GM19452 (cell line): Measurements from ENCODE around the gene ATF6B.

Experiments used
- ATAC-seq: cut with Tn5 transposase; IDR thresholded peaks from one replicate; pipeline ENCODE4 v1.9.1; 2021; ENCODE audit not compliant: unreplicated experiment

ATF6B gene

DNA sequence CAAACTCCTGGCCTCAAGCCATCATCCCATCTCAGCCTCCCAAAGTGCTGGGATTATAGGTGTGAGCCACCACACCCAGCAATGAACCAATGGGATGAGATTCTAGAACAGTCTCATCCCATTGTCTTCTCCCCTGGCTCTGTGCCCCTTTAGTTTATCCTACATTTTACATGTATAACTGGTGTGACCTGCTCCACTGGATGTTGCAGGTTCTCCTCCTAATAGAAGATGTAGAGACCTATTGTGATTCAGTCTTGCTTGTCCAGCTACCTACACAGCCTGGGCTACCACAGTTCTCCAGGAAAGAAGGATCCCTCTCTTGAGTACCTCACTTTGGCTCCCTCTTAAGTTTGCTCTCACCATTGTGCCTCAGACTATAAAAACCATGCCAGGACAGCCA, 4.1 kb upstream of the ATF6B start:
- no peak for ATAC-seq

DNA sequence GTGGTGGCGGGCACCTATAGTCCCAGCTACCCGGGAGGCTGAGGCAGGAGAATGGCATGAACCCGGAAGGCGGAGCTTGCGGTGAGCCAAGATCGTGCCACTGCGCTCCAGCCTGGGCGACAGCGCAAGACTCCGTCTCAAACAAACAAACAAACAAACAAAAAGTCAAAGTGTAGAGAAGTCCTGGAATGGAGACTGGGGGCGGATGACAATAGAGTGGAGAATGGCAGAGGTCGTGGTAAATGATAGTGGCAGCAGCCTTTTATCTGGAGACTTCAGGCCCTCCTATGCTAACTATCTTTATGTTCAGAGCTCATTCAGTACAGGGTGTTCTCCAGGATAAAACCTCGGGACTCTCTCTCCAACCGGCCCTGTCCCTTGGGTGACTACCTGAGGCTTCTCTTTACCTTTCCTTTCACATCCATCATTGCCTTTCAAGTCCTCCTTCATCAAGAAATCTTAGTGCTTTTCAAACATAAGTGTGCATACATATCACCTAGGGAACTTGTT, 3.4 kb upstream of the ATF6B start:
- ATAC-seq, result no peak

DNA sequence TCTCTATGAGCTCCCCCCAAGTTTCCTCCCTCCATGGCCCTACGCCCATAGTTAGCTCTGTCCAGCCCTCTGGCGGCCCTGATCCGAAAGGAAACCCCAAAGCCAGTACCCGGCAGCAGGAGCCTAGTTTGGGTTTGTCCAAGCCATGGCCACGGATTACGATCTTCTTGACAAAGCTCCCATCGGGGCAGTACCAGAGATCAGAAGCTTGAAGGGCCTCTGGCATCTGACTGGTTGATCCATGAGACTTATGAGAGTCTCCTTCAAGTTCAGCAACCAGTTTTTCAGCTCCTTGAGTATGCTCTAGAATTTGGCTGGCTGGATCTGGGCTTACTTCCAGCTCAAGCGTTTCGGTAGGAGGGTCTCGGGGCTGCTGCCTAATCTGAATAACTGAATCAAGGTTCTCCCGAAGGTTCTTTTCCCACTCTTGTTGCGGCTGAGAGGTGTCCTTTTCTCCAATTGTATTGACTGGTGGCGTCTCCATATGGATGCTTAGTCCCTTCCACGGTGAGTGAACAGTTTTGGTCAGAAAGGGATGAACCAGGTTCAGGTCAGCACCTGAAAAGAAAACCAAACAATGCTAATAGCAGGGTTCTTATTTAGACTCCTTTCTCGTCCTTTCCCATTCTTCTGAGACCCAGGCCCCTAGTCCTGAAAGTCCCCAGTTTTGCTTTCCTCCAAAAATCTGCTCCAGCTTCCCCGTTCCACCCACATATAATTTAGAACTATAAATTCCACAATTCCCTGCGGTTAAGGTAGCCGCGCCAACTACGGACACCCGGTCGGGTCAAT, 1.4 kb upstream of the ATF6B start:
- ATAC-seq, result no peak

DNA sequence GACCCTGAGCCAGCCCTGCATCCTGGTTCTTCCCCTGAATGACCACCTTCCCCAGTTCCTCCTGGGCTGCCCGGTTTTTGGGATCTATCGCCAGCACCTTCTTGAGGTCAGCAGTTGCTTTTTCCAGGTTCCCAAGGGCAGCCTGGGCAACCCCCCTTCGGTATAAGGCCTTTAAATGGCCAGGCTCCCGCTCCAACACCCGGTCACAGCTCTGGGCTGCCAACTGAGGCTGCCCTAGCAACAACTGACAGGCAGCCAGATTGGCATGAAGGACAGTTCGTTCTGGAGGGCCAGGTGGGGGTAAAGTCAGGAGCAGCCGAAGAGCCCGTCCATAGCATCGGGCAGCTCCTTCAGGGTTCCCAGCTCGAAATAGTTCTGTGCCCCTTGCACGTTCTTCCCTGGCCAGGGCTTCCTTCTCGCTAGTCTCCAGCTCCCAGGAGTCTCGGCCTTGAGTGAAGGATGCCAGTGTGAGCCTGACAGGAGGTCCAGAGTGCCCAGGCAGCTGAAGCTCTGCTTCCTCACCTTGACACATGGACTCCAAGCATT, 778 bp upstream of the ATF6B start:
- ATAC-seq, result no peak

DNA sequence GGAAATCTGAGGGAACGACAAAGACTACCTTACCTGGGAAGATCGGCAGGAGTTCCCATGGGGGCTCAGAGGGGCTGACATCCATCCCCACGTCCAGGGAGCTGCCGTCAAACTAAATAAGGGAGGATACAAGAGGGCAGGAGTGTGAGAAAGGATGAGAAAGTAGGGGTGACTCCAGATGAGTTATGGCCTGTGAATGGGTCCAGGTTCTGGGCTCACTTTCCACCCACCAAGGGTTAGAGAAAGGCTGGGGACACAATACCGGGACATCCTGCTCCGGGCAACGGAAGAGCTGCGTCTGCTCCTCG, 683 bp downstream of the ATF6B start:
- no peak for ATAC-seq

DNA sequence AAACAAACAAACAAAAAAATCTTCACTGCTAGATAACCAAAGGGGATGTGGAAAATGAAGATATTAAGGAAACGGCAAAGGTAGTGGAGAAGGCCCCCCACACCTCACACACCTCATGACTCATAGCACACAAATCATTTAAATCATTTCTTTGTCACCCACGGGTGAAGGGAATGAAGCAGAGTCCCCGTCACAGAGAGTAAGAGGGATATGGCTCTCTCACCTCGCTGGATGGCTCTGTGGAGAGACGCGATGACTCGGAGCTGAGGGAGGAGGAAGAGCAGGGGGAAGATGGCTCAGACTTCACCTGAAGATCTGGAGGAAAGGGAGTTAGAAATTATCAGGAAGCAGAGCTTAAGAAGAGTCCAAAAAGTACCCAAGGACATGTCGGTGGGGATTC, 1.2 kb downstream of the ATF6B start:
- ATAC-seq, result no peak

DNA sequence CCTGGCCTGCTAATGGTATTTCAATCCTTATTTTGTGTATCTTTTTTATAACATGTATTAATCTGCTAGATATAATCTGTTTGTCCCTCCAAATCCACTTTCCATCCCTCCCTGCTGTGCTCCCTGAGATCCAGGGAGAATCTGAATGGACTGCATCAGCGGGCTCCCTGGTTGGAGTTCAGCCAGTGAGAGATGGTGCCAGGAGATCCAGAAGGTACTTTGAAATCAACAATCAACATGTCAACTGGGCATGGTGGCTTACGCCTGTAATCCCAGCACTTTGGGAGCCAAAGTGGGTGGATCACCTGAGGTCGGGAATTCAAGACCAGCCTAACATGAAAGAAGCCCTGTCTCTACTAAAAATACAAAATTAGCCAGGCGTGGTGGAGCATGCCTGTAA, 4.4 kb downstream of the ATF6B start:
- no peak for ATAC-seq

DNA sequence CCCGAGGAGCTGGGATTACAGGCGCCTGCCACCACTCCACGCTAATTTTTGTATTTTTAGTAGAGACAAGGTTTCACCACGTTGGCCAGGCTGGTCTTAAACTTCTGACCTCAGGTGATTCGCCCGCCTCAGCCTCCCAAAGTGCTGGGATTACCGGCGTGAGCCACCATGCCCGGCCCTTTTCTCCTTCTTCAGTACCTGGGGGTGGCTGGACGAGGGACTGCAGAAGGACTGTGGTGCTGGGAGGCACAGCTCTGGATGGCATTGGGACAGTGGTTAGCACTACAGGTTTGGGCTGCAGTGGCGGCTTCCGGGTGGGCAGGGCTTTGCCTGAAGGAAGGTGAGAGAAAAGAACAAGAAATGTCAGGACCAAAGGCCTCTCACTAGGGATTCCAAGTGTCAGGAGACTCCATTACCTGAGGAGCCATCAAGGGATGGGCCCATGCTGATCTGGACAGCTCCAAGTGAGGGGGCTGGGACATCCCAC, 7.4 kb downstream of the ATF6B start:
- ATAC-seq, result no peak

DNA sequence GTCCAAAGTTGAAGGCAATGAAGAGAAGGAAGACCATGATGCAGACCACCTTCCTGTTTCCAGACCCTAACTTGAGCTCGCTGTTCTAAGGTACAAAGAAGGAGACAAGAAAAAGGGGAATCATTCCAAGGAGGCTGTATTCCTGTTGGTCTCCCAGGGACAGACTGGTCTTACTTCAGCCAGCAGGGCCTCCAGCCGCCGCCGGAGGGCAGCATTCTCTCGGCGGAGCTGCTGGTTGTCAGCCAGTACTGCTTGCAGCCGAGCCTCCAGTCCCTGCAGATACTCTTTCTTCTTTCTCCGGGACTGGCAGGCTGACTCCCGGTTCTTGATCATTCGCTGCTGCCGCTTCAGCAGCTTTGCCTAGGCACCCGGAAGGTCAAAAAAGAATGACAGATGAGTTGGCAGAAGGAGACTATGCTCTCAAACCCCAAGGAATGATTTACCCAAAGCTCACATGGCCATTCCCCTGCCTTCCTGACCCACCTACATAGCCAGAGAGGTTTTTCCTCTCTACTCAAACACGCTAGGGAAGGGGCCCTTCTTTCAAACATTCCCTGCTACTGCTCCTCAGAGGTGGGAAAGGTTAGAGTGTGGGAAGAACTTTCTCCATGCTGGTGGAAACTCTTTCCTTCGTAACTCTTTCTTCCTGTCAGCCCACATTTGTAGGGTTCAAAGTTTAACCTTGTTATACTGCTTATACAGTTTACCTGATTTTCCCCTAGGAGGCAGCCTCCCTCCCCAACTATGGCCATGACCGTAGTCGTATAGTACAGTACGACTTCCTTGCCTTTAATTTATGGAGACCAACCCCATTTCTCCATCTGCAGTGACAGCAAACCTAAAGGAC, 9.0 kb downstream of the ATF6B start:
- ATAC-seq, result no peak

DNA sequence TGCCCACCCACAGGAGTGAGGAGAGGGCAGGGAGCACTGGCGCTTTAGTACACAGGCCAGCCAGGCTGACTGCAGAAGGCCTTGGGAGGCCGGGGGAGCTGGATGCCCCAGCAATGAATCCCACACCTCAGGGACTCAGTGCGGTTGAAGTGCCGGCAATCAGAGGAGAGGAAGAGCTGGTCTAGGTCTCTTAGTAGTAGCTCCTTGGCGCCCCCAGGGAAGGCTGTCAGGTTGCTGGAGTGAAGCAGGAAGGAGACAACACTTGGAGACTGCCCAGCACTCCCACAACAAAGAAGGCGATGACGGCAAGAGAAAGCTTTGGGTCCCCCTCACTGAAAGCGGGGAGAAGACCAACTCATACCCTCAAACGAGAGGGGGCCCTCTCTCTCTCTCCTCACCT, 10.6 kb downstream of the ATF6B start:
- no peak for ATAC-seq

DNA sequence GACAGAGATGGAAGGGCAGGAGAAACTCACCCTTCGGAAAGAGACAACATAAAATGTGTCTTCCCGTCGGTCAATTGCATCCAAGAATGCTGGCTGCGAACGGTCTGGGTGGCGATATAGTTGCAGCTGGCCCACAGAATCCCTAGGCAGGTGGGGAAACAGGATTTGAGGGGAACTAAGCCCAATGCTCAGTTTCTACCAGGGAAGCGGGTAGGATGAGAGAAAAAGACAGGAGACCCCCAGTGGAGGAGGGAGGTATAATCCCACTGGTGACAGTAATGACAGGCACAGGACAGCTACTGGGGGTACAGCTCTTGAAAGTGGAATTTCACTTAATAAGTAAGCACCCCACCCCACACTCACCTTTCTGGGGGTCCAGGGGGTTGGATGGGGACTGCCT, 11.4 kb downstream of the ATF6B start:
- no peak for ATAC-seq

DNA sequence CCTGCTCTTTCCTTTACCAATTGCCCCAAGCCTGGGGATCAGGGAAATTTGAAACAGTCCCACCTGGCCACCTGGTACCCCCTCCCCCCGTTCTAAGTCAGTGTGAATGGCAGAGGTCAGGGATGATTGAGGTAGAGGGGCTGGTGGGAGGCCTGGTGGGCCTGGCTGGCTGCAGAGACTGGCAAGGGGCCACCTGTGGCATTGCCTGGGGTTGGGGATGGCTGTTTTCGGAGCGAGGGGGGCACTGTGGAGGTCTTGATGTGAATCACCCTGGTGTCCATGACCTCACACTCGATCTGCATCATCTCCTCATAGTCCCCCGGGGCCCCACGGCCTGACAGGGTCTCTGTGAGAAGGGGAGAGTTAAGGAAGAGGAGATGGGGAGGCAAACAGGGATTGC, 12.4 kb downstream of the ATF6B start:
- ATAC-seq, result no peak

DNA sequence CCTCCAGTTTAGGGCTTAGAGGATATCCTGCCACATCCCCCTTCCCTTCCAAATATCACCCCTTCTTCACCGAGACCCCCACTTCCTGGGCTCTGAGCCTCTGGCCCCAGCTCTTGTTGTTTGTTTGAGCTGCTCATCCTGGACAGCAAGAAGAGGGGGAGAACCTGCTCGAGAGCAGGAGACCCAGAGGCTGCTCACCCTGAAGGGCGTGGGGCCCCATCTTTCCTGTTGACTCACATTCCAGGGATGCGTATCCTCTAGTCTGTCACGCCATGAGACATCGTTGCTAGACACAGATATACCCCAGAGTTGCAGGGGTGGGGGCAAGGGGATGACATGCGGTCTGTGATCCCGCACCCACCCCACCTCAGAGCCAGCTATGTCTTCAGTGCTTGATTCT, 13.2 kb downstream of the ATF6B start:
- no peak for ATAC-seq

DNA sequence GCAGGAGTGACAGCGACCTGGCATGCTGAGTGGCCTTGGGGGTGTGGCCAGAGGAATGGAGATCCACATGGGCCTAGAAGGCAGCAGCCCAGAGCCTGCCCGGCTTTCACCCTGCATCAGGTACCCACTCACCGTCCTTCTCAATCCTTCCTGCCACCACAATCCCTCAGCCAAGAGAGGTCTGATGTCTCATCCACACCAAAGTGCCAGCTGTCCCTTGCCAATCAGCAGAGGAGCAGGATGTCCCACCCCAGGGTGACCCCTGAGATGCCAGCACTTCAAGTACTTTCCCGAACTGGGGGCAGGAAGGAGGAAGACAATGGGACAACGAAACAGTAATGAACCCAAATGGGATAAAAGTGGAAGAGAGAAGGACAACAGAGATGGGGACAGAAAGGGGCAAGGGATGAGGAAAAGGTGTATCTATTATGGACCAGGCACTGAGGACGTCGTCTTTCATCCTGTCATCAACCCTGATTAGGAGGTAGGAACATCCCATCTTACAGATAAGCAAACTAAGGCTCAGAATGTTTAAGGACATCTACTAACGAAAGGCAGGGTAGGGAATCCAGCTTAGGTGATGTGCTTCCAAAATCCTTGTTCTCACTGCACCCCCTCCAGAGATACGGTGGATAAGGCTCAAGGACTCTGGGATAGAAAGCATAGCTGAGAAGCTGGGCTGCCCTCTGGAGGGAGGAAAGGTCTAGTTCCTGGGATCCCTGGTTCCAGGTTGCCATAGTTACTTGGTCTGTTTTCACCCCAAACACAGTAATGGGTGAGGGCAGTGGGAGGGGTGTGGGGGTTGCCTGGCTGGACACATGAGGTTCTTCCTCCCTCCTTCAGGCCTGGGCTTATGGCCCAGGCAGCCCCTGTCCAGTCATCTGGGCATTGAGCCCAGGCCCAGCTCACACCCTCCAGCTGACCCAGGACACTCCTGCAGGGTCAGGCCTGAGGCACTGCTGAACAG, 14.4 kb downstream of the ATF6B start:
- no peak for ATAC-seq

DNA sequence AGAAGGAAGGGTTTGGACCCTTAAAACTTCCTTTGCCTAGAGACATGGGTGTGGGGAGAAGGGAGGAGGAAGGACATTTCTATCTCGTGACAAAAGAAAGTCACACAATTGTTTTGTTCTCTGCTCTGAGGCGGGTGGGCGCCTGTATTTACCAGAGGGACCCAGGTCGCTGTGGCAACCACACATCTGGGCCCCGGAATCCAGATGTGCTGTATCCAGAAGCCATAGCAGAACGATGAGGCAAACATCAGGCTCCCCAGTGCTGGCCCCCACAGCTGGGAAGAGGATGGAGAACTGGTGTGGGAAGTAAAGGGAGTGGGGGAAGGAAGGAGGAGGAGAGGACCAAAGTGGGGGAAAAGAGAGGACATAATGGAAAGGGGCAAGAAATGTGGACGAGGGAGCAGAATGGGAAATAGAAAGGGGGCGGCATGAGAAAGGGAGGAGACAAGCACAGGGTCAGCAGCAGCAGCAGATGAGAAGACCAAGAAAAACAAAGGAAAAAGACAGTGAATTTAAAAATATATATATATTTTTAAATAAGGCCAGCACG, 15.5 kb downstream of the ATF6B start:
- ATAC-seq, result no peak

DNA sequence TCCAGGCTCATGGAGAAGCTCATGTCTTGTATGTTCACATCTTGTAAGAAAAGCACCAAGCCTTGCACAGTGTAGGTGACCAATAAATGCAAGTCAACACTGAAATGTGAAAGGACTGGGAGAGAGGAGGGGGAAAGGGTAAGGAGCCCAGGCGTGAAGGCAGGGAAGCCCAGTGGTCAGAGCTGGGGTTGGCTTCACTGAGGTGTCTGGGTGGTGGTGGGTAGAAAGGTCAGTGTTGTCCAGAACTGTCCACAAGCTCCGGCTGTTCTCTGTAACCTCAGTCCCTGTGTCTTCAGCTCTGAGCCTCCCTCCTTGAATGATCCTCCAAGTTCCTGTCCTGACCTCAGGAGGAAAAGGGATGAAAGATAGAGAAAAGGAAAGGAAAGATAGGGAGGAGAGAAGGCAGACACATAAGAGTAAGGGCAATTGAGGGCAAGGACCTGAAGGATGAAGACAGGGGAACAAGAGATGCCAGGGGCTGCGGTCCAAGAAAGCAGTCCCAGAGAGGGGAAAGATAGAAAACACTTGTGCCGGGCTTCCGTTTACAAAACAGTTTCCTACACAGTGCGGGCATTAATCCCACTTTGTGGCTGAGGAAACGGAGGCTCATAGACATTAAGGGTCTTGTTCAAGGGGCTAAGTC, 16.5 kb downstream of the ATF6B start:
- no peak for ATAC-seq

DNA sequence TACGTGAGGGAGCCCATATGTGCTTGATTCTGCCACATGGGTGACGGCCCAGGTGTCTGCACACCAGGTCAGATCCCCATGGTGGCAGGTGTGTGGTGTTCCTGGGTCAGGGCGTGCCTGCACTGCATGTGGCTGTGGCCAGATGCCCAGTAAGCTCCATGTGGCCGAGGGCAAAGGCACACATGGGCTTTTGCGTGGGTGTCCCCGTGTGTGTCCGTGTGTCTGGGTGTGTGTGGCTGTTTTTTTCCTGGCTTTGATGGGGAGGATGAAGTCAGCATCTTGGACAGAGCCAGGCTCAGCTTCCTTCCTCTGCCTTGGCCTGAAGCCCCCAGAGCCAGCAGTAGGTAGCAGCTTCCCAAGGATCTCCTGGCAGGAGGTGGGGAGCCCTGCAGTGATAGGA, 17.4 kb downstream of the ATF6B start:
- no peak for ATAC-seq

DNA sequence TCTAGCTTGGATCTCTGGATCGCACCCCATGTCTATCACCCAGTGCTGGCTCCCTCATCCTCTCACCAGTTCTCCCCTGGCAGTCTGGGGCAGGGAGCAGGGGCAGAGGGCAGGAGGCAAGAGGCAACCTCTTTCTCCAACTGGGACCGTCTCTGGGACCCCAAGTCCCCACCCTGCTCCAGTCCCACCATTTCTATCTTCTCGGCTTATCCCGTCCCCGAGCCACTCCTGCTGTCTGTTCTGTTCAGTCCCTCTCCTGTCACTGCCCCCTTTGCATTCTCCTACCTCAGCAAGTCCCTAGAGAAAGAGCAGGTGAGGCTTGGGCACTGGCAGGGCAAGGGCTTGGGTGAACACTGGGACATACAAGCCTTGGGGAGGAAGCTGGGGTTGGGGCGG, 18.3 kb downstream of the ATF6B start:
- no peak for ATAC-seq

DNA sequence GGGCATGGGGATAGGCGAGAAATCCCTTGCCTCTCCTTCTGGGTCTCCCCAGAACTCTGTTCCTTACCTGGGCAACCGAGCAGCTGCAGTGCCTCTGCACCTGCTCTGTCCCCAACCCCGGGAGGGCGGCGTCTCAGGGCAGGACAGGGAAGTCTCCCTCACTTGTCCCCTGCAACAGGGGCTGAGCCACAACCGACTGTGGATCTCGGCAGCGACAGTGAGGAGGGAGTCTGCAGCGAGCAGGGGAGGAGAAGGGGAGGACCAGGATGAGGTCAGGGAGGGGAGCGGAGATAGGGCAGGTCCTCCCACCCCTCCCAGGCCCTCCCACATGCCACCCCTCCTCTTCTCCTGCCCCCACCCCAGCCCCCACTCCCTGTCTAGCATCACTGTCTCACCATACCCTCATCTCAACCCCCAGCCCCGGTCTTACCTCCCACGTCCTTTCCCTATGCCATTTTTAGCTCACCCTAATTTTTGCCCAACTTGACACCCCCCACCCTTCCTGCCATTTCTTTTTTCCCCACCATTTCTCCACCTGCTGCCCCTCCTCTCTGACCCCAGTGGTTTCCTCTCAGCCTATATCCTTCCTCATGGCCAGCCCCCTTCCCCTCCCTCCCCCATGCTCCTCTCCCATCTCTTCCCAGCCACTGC, 18.8 kb downstream of the ATF6B start, which contains the start of gene TNXB:
Gene TNXB, minus strand, starts transcription at position 225 of the 651 bp plus-strand sequence. CDS start 11,140 bp downstream, outside the sequence.
- no peak for ATAC-seq
